WI38 (cell line): Measurements from ENCODE around the gene MTR.

Experiments used
- H3K4me3 ChIP-seq: 2 replicates; pipeline ENCODE4 v1.5.1; 2011; ENCODE audit warnings: low read depth, mild to moderate bottlenecking, control low read depth, low read length
- CTCF ChIP-seq: IDR thresholded peaks from 2 replicates; pipeline ENCODE4 v1.5.1; 2012; ENCODE audit warnings: low read depth, mild to moderate bottlenecking, control low read depth, low read length

The MTR gene

GRCh38 chr1:236887081-236887480 lies 92.0 kb downstream of the MTR start:
- H3K4me3 ChIP-seq = no peak overlapping the region
- TF ChIP-seq CTCF = no peak

GRCh38 chr1:236888126-236888525 lies 93.0 kb downstream of the MTR start:
- TF ChIP-seq CTCF = no peak
- H3K4me3 ChIP-seq = no peak overlapping the region

- TF ChIP-seq CTCF = no peak
- no peak overlapping the region for H3K4me3 ChIP-seq
Observed at GRCh38 chr1:236888903-236889302, 93.8 kb downstream of the MTR start.

GRCh38 chr1:236890152-236891056 lies 95.3 kb downstream of the MTR start:
- TF ChIP-seq CTCF = no peak

GRCh38 chr1:236893626-236894545 lies 98.8 kb downstream of the MTR start:
- TF ChIP-seq CTCF = no peak

More at GRCh38 chr1:236890152-236891056, 95.3 kb downstream of the MTR start:
- no peak overlapping the region for H3K4me3 ChIP-seq

GRCh38 chr1:236895665-236896387 lies 100.7 kb downstream of the MTR start:
- no peak for TF ChIP-seq CTCF

More at GRCh38 chr1:236893626-236894545, 98.8 kb downstream of the MTR start:
- H3K4me3 ChIP-seq = no peak overlapping the region

More at GRCh38 chr1:236895665-236896387, 100.7 kb downstream of the MTR start:
- no peak overlapping the region for H3K4me3 ChIP-seq
